ENCODE data around the gene GALNT18. TPM values are rescaled to one million over a fixed set of nuclear protein-coding genes. Genes with fewer than 3 reads are reported as not detected.

GALNT18 gene
- total RNA-seq, 1 donor, result 2.4 TPM

DNA sequence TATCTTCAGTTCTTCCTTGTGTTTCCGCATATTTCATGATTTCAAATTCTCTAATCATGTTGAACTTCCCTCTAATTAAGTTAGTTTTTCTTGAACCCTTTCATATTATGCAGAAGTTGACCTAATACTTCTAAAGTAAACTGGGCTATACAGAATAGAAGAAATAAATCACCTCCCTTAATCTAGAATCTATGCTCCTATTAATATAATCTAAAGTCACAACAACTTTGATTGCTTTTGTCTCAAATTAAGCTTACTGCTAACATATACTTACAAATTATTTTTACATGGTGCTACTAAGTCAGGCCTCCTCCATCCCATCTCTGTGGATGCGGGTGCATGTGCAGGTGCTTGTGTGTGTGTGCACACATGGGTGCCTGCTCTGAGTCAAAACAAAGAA, 241.5 kb downstream of the GALNT18 start:
- H3K4me3 ChIP-seq (ENCODE audit: low read depth, low read length), result no peak overlapping the region
- TF ChIP-seq, protein P1, sequence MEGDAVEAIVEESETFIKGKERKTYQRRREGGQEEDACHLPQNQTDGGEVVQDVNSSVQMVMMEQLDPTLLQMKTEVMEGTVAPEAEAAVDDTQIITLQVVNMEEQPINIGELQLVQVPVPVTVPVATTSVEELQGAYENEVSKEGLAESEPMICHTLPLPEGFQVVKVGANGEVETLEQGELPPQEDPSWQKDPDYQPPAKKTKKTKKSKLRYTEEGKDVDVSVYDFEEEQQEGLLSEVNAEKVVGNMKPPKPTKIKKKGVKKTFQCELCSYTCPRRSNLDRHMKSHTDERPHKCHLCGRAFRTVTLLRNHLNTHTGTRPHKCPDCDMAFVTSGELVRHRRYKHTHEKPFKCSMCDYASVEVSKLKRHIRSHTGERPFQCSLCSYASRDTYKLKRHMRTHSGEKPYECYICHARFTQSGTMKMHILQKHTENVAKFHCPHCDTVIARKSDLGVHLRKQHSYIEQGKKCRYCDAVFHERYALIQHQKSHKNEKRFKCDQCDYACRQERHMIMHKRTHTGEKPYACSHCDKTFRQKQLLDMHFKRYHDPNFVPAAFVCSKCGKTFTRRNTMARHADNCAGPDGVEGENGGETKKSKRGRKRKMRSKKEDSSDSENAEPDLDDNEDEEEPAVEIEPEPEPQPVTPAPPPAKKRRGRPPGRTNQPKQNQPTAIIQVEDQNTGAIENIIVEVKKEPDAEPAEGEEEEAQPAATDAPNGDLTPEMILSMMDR (IDR thresholded peaks at IDR 0.05; ENCODE audit: insufficient read depth, low read length), result no peak

DNA sequence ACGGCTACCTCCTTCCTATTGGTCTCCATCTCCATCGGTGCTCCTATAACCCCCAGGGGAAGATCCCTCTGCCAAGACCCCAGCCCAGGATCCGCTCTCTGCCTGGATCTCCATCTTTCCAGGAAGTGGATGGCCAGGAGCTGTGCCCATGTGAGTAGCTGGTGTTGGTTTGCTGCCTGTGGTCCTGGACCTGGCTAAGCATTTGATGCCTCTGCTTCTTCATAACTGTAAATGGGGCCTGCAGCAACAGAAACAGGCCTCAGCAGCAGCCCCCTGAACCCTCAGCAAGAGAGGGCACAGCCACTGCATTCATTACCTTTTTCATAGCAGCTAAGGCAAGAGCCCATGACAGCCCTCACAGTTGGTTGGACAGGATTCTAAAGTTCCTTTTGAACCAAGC, 242.1 kb downstream of the GALNT18 start:
- DNase-seq (ENCODE audit: low read depth), result no peak
- TF ChIP-seq, protein P1 (IDR thresholded peaks at IDR 0.05; ENCODE audit: insufficient read depth, low read length), result no peak
- H3K4me3 ChIP-seq (ENCODE audit: low read depth, low read length), result no peak overlapping the region

More for the DNA sequence above, 241.5 kb downstream of the GALNT18 start:
- DNase-seq (ENCODE audit: low read depth), result no peak

DNA sequence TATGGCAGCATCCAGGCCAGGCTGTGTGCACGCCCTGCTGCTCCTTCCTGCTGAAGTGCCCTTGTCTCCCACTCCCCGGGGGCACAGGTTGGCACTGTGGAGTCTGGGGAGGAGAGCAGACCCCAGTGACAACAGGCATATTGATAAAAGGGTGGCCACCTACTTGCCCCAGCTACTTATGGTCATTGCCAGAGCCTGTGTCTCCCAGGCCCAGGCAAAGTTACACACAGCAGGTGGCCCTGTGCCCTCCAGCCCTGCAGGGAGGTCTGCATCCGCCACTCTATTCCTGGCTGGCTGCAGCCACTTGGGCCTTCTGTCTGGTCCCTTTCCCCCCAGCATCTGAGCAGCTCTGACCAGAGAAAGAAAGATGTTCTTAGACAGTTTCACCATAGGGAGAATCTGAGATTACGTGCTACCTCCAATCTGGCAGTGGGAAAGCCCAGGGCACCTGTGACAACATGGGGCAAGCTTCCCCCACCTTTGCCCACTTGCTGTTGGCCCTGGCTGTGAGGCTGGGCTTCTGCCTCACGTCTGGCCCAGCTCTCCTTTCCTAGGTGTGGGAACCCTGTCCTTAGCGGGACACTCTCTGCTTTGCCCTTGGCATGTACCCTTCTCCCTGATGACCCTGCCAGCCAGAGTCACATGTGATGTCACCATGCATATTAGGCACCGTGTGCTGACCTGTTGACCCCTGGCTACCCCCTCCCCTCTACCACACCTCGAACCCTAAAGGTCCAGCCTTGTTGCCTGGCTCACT, 243.4 kb downstream of the GALNT18 start:
- H3K4me3 ChIP-seq (ENCODE audit: low read depth, low read length), result no peak overlapping the region
- TF ChIP-seq, protein P1 (IDR thresholded peaks at IDR 0.05; ENCODE audit: insufficient read depth, low read length), result no peak
- DNase-seq (ENCODE audit: low read depth), result no peak

DNA sequence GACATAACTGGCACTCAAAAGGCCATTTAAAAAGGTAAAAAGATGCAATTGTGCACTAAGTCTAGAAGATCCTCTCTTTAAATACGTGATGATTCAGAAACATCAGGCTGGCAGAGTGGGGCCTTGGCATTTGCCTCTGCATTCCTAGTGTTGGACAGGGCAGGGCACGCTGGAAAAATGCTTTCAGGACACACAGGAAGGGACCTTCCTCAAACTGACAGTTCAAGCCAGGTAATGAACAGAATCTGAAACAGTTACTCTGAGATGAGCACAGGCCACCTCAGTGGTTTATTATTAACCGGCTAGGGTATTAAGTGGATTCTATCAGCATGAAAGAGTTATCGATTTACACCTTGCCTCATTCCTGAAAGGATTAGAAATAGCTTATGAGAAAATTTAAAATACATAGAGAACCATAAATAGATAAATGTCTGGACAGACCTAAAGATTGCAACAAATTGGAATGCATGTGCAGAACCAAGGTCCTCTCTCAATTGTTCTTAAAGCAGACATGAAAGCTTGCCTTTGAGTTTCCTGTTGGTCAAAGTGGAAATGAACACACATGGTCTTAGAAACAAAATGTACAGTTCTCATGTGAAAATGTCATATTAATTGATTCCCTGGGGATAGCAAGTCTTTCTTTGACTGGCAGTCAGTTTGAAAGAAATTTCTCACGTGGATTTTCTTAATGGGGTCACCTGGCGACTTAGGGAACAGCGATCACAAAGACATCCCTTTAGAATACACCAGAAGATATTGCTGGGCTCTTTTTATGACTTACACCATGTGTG, 247.3 kb downstream of the GALNT18 start:
- TF ChIP-seq, protein P1 (IDR thresholded peaks at IDR 0.05; ENCODE audit: insufficient read depth, low read length), result no peak

DNA sequence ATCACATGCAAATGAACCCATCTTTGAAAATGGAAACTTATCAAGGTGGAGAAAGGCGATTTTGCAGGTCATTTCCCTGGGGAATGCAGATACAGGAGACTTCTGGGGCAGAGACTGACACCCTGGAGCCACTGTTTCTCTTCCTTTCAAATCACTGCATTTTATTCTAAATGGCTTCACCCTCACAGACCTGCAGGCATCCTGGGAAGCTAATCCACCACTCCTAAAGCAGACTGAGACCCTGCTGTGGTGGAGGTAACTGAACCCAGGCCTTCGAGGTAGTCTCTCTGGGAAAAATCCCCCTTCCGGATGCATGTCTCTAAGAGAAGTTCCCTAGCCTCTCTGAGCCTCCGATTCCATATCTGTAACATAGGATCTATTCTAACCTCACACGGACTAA, 247.9 kb downstream of the GALNT18 start:
- DNase-seq (ENCODE audit: low read depth), result no peak
- no peak overlapping the region for H3K4me3 ChIP-seq (ENCODE audit: low read depth, low read length)
- TF ChIP-seq, protein P1 (IDR thresholded peaks at IDR 0.05; ENCODE audit: insufficient read depth, low read length), result no peak

More for the DNA sequence above, 247.3 kb downstream of the GALNT18 start:
- DNase-seq (ENCODE audit: low read depth), result no peak
- no peak overlapping the region for H3K4me3 ChIP-seq (ENCODE audit: low read depth, low read length)

DNA sequence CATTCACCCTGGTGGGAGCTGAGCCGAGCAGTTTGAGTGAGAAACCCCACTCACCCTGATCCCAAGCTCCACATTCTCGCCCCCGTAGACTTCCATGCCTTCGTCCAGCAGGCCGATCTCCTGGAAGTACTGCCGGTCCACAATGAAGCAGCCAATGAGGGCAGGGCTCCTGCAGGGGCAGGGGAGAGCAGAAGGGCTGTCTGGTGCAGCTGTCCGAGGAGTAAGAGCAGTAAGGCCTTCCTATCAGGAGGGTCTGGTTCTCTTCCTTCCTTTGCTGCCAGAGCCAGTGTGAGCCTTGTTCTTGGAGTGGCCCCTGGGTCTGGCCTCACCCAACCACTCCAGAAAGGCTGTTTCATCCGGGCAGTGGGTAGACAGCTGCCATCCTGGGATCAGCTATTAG, 249.3 kb downstream of the GALNT18 start:
- no peak for DNase-seq (ENCODE audit: low read depth)
- TF ChIP-seq, protein P1 (IDR thresholded peaks at IDR 0.05; ENCODE audit: insufficient read depth, low read length), result no peak
- H3K4me3 ChIP-seq (ENCODE audit: low read depth, low read length), result no peak overlapping the region
